Vagina (tissue), 2 donors: ENCODE measurements around the gene NEDD4L. TPM values are rescaled to one million over a fixed set of nuclear protein-coding genes. Genes with fewer than 3 reads are reported as not detected.

Experiments
- DNase-seq, 2 donors: peaks; one replicate each; pipeline ENCODE4 v3.0.0-alpha.2; 2017; ENCODE audit errors: extremely low spot score in 2 of 2
- H3K27ac ChIP-seq: fragments of 200-600 bp; sonication (generic); one replicate; pipeline ENCODE4 v1.5.1; 2019
- H3K27me3 ChIP-seq: fragments of 200-600 bp; sonication (generic); one replicate; pipeline ENCODE4 v1.5.1; 2019
- H3K36me3 ChIP-seq, 2 donors: fragments of 200-600 bp; sonication (generic); one replicate each; pipeline ENCODE4 v1.5.1; 2017 to 2019
- H3K4me1 ChIP-seq: fragments of 200-600 bp; sonication (generic); one replicate; pipeline ENCODE4 v1.5.1; 2019
- H3K4me3 ChIP-seq, 2 donors: fragments of 200-600 bp; sonication (generic); 1 replicate in 1 of 2; 2 replicates in 1 of 2; pipeline ENCODE4 v1.5.1; 2016 to 2019
- H3K9me3 ChIP-seq: fragments of 200-600 bp; sonication (generic); one replicate; pipeline ENCODE4 v1.5.1; 2019
- CTCF ChIP-seq, 3 experiments: fragments of 450-650 bp in 2 of 3; fragments of 200-600 bp in 1 of 3; sonication (generic) in 1 of 3; IDR thresholded peaks; one replicate each; pipeline ENCODE4 v1.5.1; 2017 to 2019; ENCODE audit warnings: antibody characterized with exemption in 3 of 3, mild to moderate bottlenecking in 2 of 3, moderate library complexity in 2 of 3
- POLR2A ChIP-seq, 2 donors: fragments of 450-650 bp; IDR thresholded peaks; one replicate each; pipeline ENCODE4 v1.6.1; 2017; ENCODE audit warnings: antibody characterized with exemption in 2 of 2, mild to moderate bottlenecking in 2 of 2, moderate library complexity in 2 of 2
- POLR2AphosphoS5 ChIP-seq, 2 donors: sonication (generic); formaldehyde crosslinking; IDR thresholded peaks; one replicate each; pipeline ENCODE4 v1.9.0; 2017; ENCODE audit warnings: antibody characterized with exemption in 2 of 2, mild to moderate bottlenecking in 2 of 2, low read depth in 1 of 2; ENCODE audit not compliant: insufficient read depth in 1 of 2
- intact Hi-C: fragments of 100-400 bp; cut with DNase I; formaldehyde crosslinking; loops from one replicate; pipeline ENCODE4 v1.15.1; 2023
- total RNA-seq: library from RNA; depleted of rRNA; stranded (reverse); fragments of >200 nt; gene quantifications from one replicate; pipeline ENCODE4 v1.2.3, GENCODE V29; 2016

Gene NEDD4L
- total RNA-seq, 1 donor from 2014 or later = 42.2 TPM

DNA sequence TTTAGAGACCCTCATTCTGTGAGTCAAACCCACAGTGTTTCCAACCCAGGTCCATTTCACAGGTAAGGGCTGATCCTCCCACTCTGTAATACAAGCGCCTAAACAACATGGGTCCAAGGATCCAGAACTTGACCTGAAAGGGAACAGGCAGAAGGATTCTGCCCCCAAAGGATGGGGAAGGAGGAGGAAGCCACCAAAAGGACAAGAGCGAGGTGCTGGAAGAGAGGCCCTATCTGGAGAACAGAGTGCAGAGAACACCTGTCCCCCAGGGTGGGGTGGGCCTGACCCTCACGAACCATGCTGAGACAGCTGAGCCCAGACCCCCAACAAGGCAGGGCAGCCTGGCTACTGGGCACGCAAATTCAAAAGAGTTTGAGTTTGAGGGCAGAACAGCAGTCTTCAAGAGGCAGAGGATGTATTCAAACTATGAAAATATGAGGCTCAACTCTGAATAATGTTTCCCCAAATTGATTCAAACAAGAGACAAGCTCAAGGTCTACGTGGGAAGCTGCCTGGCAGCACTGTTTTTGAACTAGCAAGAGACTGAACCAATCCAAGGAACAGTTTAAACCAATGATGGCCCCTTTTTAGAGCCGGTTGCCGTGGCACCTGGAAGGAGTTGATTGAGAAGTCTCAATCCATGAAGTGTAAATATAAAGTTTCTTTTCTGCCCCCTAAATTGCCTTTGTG lies 372.1 kb downstream of the NEDD4L start:
- DNase-seq = no peak
- TF ChIP-seq POLR2AphosphoS5 (IDR thresholded peaks at IDR 0.05; ENCODE audit: insufficient read depth in 1 of 2, low read depth in 1 of 2) (no peak), CTCF (IDR thresholded peaks at IDR 0.05) (no peak), POLR2A (IDR thresholded peaks at IDR 0.05) (no peak)
- Histone ChIP-seq H3K4me3 (no peak overlapping the region), H3K4me1 (peaks cover 12% of the 10 kb centered on the region), H3K27ac (no peak overlapping the region), H3K27me3 (no peaks in the 10 kb centered on the region), H3K9me3 (no peaks in the 10 kb centered on the region), H3K36me3 (no peaks in the 10 kb centered on the region)
- intact Hi-C loops = no loop called here

GRCh38 chr18:58416704-58417683 lies 373.0 kb downstream of the NEDD4L start:
- Histone ChIP-seq H3K27ac (no peak overlapping the region), H3K4me1 (peaks cover 12% of the 10 kb centered on the region), H3K36me3 (no peaks in the 10 kb centered on the region), H3K4me3 (no peak overlapping the region), H3K27me3 (no peaks in the 10 kb centered on the region), H3K9me3 (no peaks in the 10 kb centered on the region)
- intact Hi-C loops = no loop called here
- DNase-seq = no peak
- no peak for TF ChIP-seq POLR2AphosphoS5 (IDR thresholded peaks at IDR 0.05; ENCODE audit: insufficient read depth in 1 of 2, low read depth in 1 of 2)
- no peak for TF ChIP-seq POLR2A (IDR thresholded peaks at IDR 0.05)
- TF ChIP-seq CTCF (IDR thresholded peaks at IDR 0.05) = no peak

DNA sequence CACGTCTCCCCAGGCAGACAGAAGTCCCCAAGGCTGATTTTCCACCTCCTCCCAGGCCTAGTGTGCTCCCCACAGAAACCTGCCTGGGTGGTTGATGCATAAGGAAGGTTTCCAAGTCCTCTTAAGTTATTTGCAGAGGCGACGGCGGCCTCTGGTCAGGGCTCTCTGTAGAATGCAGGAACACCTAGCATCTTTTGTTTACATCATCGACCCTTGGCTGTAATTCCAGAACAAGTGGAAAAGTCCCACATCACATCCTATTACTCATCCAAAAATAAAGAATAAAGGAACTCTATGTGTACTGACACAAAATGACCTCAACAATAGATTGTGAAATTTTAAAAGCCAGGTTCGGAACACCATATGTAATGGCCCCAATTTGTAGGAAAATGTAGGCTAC lies 373.7 kb downstream of the NEDD4L start:
- peaks cover 12% of the 10 kb centered on the region for H3K4me1 ChIP-seq
- H3K9me3 ChIP-seq = no peaks in the 10 kb centered on the region
- no peak for TF ChIP-seq CTCF (IDR thresholded peaks at IDR 0.05)
- intact Hi-C loops = no loop called here
- no peaks in the 10 kb centered on the region for H3K27me3 ChIP-seq
- H3K4me3 ChIP-seq = no peak overlapping the region
- H3K36me3 ChIP-seq = no peaks in the 10 kb centered on the region
- DNase-seq = no peak
- no peak overlapping the region for H3K27ac ChIP-seq

DNA sequence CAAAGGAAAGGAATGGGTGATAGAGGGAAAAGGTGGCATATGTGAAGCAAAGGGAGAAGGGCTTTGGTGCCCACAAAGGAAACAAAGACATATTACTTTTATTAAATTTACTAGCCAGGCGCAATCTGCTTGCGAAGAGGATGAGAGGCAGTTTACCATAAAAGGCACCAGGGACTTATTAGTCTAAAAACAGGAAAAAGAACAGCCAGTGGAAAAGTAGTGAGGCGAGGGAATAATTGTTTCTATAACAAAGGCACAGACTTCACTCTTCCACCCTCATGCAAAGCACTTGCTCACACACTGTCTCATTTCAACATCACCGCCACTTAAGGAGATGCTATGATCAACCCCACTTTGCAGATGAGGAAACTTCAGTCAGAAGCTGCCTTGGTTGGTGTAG lies 374.3 kb downstream of the NEDD4L start:
- H3K4me3 ChIP-seq = no peak overlapping the region
- no peak for DNase-seq
- H3K27ac ChIP-seq = no peak overlapping the region
- no peaks in the 10 kb centered on the region for H3K9me3 ChIP-seq
- no peaks in the 10 kb centered on the region for H3K27me3 ChIP-seq
- no peaks in the 10 kb centered on the region for H3K36me3 ChIP-seq
- no peak for TF ChIP-seq POLR2AphosphoS5 (IDR thresholded peaks at IDR 0.05; ENCODE audit: insufficient read depth in 1 of 2, low read depth in 1 of 2)
- no peak for TF ChIP-seq POLR2A (IDR thresholded peaks at IDR 0.05)
- TF ChIP-seq CTCF (IDR thresholded peaks at IDR 0.05) = no peak
- peaks cover 12% of the 10 kb centered on the region for H3K4me1 ChIP-seq
- intact Hi-C loops = no loop called here
